HG03280 (cell line): ENCODE data around the gene AGXT.

Source experiments
- ATAC-seq: cut with Tn5 transposase; IDR thresholded peaks from one replicate; pipeline ENCODE4 v1.9.1; 2021; ENCODE audit warnings: mild to moderate bottlenecking, moderate library complexity; ENCODE audit not compliant: unreplicated experiment

AGXT gene

GRCh38 chr2:240865391-240865790 is 3.2 kb upstream of the AGXT start:
- ATAC-seq, result no peak

- no peak for ATAC-seq
These were observed 708 bp downstream of the AGXT start for GRCh38 chr2:240869109-240869955.

- no peak for ATAC-seq
These were observed 1.6 kb downstream of the AGXT start for GRCh38 chr2:240869956-240870875.

GRCh38 chr2:240871071-240871958 is 2.7 kb downstream of the AGXT start:
- ATAC-seq, result no peak

- no peak for ATAC-seq
These were observed 3.9 kb downstream of the AGXT start for GRCh38 chr2:240872317-240873097.

GRCh38 chr2:240873098-240873788 is 4.6 kb downstream of the AGXT start:
- ATAC-seq, result no peak

GRCh38 chr2:240873805-240874714 is 5.4 kb downstream of the AGXT start:
- ATAC-seq, result no peak

GRCh38 chr2:240874715-240875227 is 6.1 kb downstream of the AGXT start:
- no peak for ATAC-seq

- ATAC-seq, result no peak
These were observed 6.8 kb downstream of the AGXT start for GRCh38 chr2:240875228-240876034.

- ATAC-seq, result no peak
These were observed 7.4 kb downstream of the AGXT start for GRCh38 chr2:240876035-240876474.

GRCh38 chr2:240876475-240877251 is 8.0 kb downstream of the AGXT start:
- no peak for ATAC-seq

GRCh38 chr2:240877460-240878340 is 9.1 kb downstream of the AGXT start:
- ATAC-seq, result no peak

GRCh38 chr2:240878341-240878936 is 9.8 kb downstream of the AGXT start:
- no peak for ATAC-seq

- no peak for ATAC-seq
These were observed 10.5 kb downstream of the AGXT start for GRCh38 chr2:240879105-240879504.

- no peak for ATAC-seq
These were observed 13.3 kb downstream of the AGXT start for GRCh38 chr2:240881913-240882312.
